ENCODE measurements around the gene ANK2. TPM values are rescaled to one million over a fixed set of nuclear protein-coding genes. Genes with fewer than 3 reads are reported as not detected.

ANK2 gene
- total RNA-seq, 1 donor from 2014 or later, result 121 TPM

GRCh38 chr4:113411496-113411938, 362.1 kb downstream of the ANK2 start:
- Mint-ChIP-seq H3K36me3 (no peaks in the 10 kb centered on the region), H3K4me1 (no peaks in the 10 kb centered on the region), H3K27me3 (ENCODE audit: insufficient read depth, low read depth) (peaks cover 2% of the 10 kb centered on the region), H3K9me3 (peaks cover 4% of the 10 kb centered on the region), H3K27ac (no peak overlapping the region), H3K4me3 (no peak overlapping the region)
- DNase-seq (ENCODE audit: low spot score), result no peak
- Histone ChIP-seq H3K9ac (no peak overlapping the region), H4K20me1 (ENCODE audit: low read depth) (no peaks in the 10 kb centered on the region), H3F3A (ENCODE audit: low read depth) (no peaks in the 10 kb centered on the region), H3K27ac (no peak overlapping the region), H3K4me2 (no peak overlapping the region), H3K9me3 (ENCODE audit: low read depth) (no peaks in the 10 kb centered on the region), H3K4me3 (no peak overlapping the region), H3K36me3 (no peaks in the 10 kb centered on the region), H3K27me3 (no peaks in the 10 kb centered on the region), H2AFZ (replicated peaks) (peak overlapping the region; percentile 22), H3K79me2 (ENCODE audit: low read depth) (no peaks in the 10 kb centered on the region), H3K4me1 (peaks cover 5% of the 10 kb centered on the region)
- TF ChIP-seq CTCF (IDR thresholded peaks at IDR 0.05), result no peak
- no peak for TF ChIP-seq EZH2phosphoT487 (IDR thresholded peaks at IDR 0.05)

- Histone ChIP-seq H3K79me2 (ENCODE audit: low read depth) (no peaks in the 10 kb centered on the region), H2AFZ (replicated peaks) (no peak overlapping the region), H3K4me1 (peaks cover 4% of the 10 kb centered on the region), H3K36me3 (no peaks in the 10 kb centered on the region), H3K4me3 (no peak overlapping the region), H3K4me2 (no peak overlapping the region), H3F3A (ENCODE audit: low read depth) (no peaks in the 10 kb centered on the region), H3K27ac (no peak overlapping the region), H3K9ac (no peak overlapping the region), H4K20me1 (ENCODE audit: low read depth) (no peaks in the 10 kb centered on the region), H3K27me3 (no peaks in the 10 kb centered on the region), H3K9me3 (ENCODE audit: low read depth) (peaks cover 14% of the 10 kb centered on the region)
- H3K27ac Mint-ChIP-seq, result no peak overlapping the region
- no peaks in the 10 kb centered on the region for H3K4me1 Mint-ChIP-seq
- H3K27me3 Mint-ChIP-seq (ENCODE audit: insufficient read depth, low read depth), result no peaks in the 10 kb centered on the region
- no peaks in the 10 kb centered on the region for H3K36me3 Mint-ChIP-seq
- no peak for DNase-seq (ENCODE audit: low spot score)
- peaks cover 8% of the 10 kb centered on the region for H3K9me3 Mint-ChIP-seq
- no peak overlapping the region for H3K4me3 Mint-ChIP-seq
- TF ChIP-seq EZH2phosphoT487 (IDR thresholded peaks at IDR 0.05) (no peak), CTCF (IDR thresholded peaks at IDR 0.05) (no peak), EZH2 (IDR thresholded peaks at IDR 0.05) (no peak)
Observed at GRCh38 chr4:113419631-113420030, 370.2 kb downstream of the ANK2 start.

GRCh38 chr4:113420938-113421337, 371.5 kb downstream of the ANK2 start:
- peaks cover 4% of the 10 kb centered on the region for H3K4me1 ChIP-seq
- TF ChIP-seq EZH2phosphoT487 (IDR thresholded peaks at IDR 0.05), result no peak
- no peak for TF ChIP-seq EZH2 (IDR thresholded peaks at IDR 0.05)
- TF ChIP-seq CTCF (IDR thresholded peaks at IDR 0.05), result no peak
- peaks cover 10% of the 10 kb centered on the region for H3K9me3 Mint-ChIP-seq
- H3F3A ChIP-seq (ENCODE audit: low read depth), result no peaks in the 10 kb centered on the region
- no peaks in the 10 kb centered on the region for H4K20me1 ChIP-seq (ENCODE audit: low read depth)
- H3K36me3 Mint-ChIP-seq, result no peaks in the 10 kb centered on the region
- no peaks in the 10 kb centered on the region for H3K27me3 Mint-ChIP-seq (ENCODE audit: insufficient read depth, low read depth)
- H3K9ac ChIP-seq, result no peak overlapping the region
- no peak overlapping the region for H3K4me3 Mint-ChIP-seq
- no peaks in the 10 kb centered on the region for H3K79me2 ChIP-seq (ENCODE audit: low read depth)
- no peak overlapping the region for H2AFZ ChIP-seq (replicated peaks)
- no peak overlapping the region for H3K4me3 ChIP-seq
- no peak overlapping the region for H3K27ac ChIP-seq
- no peaks in the 10 kb centered on the region for H3K4me1 Mint-ChIP-seq
- H3K27ac Mint-ChIP-seq, result no peak overlapping the region
- H3K9me3 ChIP-seq (ENCODE audit: low read depth), result peaks cover 14% of the 10 kb centered on the region
- DNase-seq (ENCODE audit: low spot score), result no peak
- no peak overlapping the region for H3K4me2 ChIP-seq
- H3K27me3 ChIP-seq, result no peaks in the 10 kb centered on the region
- no peaks in the 10 kb centered on the region for H3K36me3 ChIP-seq
